ENCODE measurements around the gene SYNM. TPM values are rescaled to one million over a fixed set of nuclear protein-coding genes. Genes with fewer than 3 reads are reported as not detected.

SYNM gene
- total RNA-seq, 2 donors from 2014 or later: 5.7 to 8.2 TPM

DNA sequence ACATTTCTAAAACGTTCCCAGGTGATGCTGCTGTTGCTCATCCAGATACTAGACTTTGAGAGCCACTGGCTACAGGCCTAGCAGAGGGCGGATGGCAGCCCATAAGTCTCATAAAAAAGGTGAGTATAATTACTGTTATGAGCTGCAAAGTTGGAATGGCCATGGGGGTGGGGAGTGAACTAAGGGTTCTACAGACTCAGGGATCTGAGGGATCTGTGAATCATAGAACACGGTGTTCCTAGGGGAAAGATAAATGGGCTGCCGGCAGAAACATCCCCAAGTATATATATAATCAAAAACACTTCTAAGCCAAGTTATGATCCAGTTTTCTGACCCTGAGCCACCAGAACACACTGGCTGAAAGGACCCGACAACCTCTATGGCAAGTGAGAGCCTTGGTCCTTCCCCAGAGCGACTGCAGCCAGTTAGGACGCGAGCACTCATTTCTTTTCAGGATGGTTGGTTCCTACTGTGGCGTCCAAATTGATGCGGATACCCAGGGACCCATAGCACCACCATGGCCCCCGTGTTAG is 7.9 kb upstream of the SYNM start:
- Histone ChIP-seq H3K27me3 (no peaks in the 10 kb centered on the region), H3K27ac (no peak overlapping the region), H3K36me3 (replicated peaks in 1 of 2; ENCODE audit: insufficient read depth in 1 of 2, low read depth in 2 of 2) (no peaks in the 10 kb centered on the region), H3K4me1 (peaks cover 11% of the 10 kb centered on the region), H3K9me3 (no peaks in the 10 kb centered on the region), H3K4me3 (no peak overlapping the region)
- ATAC-seq: no peak
- intact Hi-C loops (cut with DNase I): loop anchor here (5.0 kb wide), 1 partner anchor 120 kb away; no protein-coding TSS in a partner anchor
- TF ChIP-seq POLR2A (IDR thresholded peaks at IDR 0.05): no peak
- TF ChIP-seq, protein P1, sequence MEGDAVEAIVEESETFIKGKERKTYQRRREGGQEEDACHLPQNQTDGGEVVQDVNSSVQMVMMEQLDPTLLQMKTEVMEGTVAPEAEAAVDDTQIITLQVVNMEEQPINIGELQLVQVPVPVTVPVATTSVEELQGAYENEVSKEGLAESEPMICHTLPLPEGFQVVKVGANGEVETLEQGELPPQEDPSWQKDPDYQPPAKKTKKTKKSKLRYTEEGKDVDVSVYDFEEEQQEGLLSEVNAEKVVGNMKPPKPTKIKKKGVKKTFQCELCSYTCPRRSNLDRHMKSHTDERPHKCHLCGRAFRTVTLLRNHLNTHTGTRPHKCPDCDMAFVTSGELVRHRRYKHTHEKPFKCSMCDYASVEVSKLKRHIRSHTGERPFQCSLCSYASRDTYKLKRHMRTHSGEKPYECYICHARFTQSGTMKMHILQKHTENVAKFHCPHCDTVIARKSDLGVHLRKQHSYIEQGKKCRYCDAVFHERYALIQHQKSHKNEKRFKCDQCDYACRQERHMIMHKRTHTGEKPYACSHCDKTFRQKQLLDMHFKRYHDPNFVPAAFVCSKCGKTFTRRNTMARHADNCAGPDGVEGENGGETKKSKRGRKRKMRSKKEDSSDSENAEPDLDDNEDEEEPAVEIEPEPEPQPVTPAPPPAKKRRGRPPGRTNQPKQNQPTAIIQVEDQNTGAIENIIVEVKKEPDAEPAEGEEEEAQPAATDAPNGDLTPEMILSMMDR (IDR thresholded peaks at IDR 0.05): no peak
- 87 to 88% methylated on average over 9 to 11 of the region's 11 CpGs for WGBS, 2 donors
- no peak for DNase-seq

DNA sequence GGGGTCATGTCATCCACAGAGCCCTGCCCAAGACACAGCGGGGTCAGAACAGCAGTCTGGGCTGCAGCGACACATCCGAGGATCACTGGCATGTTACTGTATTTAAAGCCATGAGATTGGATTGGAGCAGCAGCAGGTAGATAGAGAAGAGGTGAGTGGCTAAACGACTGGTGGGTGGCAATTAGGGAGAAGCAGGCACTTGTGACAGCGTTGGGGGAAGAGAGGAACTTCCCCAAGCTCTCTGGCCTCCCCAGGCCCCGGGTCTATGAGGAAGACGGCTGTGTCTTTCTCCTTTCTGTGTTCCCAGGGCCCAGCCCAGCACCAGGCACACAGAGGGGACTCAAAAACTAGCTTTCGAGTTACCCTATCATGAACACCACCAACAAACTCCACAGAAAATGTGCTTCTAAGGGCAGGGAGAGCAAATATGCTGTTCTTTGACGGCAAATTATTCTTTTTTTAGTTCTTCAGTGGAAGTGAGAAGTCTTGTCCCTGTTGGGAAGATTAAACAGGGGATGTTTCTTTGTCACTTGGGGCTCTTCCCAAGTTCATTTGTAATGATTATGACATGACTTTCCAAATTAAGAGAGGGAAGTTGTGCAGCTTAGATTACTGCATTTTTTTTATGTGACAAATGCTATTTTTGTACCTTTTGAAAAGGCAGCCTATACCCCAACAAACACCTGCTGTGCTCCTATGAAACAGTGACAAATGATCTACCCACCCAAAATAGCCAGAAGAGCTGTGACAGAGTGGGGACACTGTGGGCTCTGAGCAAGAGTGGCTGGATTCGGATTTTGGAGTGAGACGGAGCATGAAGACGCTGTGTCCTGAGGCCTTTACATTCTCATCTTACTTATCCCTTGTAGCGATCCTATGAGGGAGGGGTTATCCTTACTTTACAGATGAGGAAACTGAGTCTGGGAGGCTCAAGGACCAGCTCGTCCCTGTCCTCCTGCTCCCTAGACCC is 7.2 kb upstream of the SYNM start:
- Histone ChIP-seq H3K36me3 (replicated peaks in 1 of 2; ENCODE audit: insufficient read depth in 1 of 2, low read depth in 2 of 2) (no peaks in the 10 kb centered on the region), H3K4me3 (no peak overlapping the region), H3K27ac (no peak overlapping the region), H3K9me3 (no peaks in the 10 kb centered on the region), H3K27me3 (no peaks in the 10 kb centered on the region), H3K4me1 (peaks cover 11% of the 10 kb centered on the region)
- WGBS, 2 donors: 79 to 80% methylated on average over 14 of the region's 14 CpGs
- no peak for DNase-seq
- no peak for ATAC-seq
- intact Hi-C loops (cut with DNase I): loop anchor here (5.0 kb wide), 1 partner anchor 120 kb away; no protein-coding TSS in a partner anchor
- no peak for TF ChIP-seq POLR2A (IDR thresholded peaks at IDR 0.05)
- TF ChIP-seq, protein P1 (IDR thresholded peaks at IDR 0.05): no peak

DNA sequence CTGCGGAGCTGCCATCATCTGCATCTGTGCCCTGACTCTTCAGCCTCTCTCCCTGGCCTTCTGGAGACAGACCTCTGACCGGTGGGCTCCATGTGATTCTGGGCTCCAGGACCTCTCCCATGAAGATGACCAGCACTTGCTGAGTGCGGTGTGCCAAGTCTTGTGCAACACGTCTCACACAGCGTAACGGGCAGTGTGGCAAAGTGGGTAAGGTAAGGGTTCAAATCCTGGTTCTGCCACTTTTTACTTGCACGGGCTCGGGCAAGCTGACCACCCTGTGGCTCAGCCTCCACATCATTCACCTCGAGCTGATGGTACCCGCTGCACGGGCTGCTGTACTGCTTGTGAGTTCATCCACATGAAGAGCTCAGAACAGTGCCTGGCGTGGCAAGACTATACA is 6.5 kb upstream of the SYNM start:
- DNase-seq (no peak), ATAC-seq (no peak)
- H3K36me3 ChIP-seq (replicated peaks in 1 of 2; ENCODE audit: insufficient read depth in 1 of 2, low read depth in 2 of 2): no peaks in the 10 kb centered on the region
- no peak overlapping the region for H3K4me3 ChIP-seq
- intact Hi-C loops (cut with DNase I): loop anchor here (5.0 kb wide), 1 partner anchor 119 kb away; no protein-coding TSS in a partner anchor
- no peaks in the 10 kb centered on the region for H3K27me3 ChIP-seq
- peaks cover 11% of the 10 kb centered on the region for H3K4me1 ChIP-seq
- no peak overlapping the region for H3K27ac ChIP-seq
- no peaks in the 10 kb centered on the region for H3K9me3 ChIP-seq
- 78 to 90% methylated on average over 11 to 12 of the region's 12 CpGs for WGBS, 2 donors
- TF ChIP-seq, protein P1 (IDR thresholded peaks at IDR 0.05): no peak
- no peak for TF ChIP-seq POLR2A (IDR thresholded peaks at IDR 0.05)

DNA sequence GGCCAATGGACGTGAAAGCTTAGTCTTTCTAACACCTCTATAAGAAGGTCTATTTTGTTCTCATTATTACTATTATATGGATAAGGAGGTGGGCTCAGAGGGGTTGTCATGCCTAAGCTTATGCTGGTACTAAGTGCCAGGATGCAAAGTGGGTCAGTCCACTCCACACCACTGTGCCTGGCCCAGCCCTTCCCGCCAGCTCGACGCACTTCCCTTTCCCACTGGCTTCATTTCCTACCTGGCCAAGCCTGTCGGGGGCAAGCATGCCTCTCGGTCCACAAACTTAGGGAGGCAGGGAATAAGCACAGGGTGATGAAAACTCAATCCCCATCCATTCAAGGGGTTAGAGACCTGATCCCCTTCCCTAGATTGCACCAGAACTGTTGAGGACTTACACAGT is 5.9 kb upstream of the SYNM start:
- intact Hi-C loops (cut with DNase I): loop anchor here (5.0 kb wide), 1 partner anchor 118 kb away; no protein-coding TSS in a partner anchor

More for the DNA sequence above, 5.9 kb upstream of the SYNM start:
- 67 to 72% methylated on average over 6 of the region's 6 CpGs for whole genome bisulfite sequencing, 2 donors
- peaks cover 11% of the 10 kb centered on the region for H3K4me1 ChIP-seq
- DNase-seq: no peak
- H3K27ac ChIP-seq: no peak overlapping the region
- no peaks in the 10 kb centered on the region for H3K9me3 ChIP-seq
- H3K36me3 ChIP-seq (replicated peaks in 1 of 2; ENCODE audit: insufficient read depth in 1 of 2, low read depth in 2 of 2): no peaks in the 10 kb centered on the region
- H3K4me3 ChIP-seq: no peak overlapping the region
- no peaks in the 10 kb centered on the region for H3K27me3 ChIP-seq
- ATAC-seq: no peak
- TF ChIP-seq, protein P1 (IDR thresholded peaks at IDR 0.05): no peak
- no peak for TF ChIP-seq POLR2A (IDR thresholded peaks at IDR 0.05)

All from body of pancreas (tissue), 4 donors.